ENCODE measurements around the gene CCDC87.

The CCDC87 gene

DNA sequence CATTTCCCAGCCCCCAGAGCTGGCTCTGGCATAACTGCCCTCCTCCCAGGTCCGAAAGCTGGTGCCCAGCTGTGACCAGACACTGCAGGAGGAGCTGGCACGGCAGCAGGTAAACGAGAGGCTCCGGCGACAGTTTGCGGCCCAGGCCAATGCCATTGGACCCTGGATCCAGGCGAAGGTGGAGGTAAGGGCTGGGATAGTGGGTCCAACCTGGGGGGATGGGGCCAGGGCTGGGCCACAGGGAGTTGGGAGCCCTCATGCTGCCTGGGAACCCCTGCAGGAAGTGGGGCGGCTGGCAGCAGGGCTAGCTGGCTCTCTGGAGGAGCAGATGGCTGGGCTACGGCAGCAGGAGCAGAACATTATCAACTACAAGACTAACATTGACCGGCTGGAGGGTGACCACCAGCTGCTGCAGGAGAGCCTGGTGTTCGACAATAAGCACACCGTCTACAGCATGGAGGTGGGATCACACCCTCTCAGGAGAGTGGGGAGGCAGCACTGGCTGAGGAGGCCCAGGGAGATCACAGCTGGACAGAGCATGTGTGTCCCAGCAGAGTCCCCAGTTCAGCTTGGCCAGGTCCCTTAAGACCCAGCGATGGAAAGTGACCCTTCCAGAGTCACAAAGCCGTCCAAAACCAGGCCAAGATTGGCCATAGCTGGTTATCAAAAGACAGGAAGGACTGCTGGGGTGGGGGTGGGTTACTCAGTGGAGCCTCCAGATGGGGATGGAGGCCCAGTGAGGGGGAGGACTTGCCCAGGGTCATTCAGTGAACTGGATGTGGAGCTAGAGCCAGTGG lies 31.5 kb downstream of the CCDC87 start:
- no peak overlapping the region for H3K4me3 ChIP-seq (ENCODE audit: low read depth, low read length)
- TF ChIP-seq, protein P1, sequence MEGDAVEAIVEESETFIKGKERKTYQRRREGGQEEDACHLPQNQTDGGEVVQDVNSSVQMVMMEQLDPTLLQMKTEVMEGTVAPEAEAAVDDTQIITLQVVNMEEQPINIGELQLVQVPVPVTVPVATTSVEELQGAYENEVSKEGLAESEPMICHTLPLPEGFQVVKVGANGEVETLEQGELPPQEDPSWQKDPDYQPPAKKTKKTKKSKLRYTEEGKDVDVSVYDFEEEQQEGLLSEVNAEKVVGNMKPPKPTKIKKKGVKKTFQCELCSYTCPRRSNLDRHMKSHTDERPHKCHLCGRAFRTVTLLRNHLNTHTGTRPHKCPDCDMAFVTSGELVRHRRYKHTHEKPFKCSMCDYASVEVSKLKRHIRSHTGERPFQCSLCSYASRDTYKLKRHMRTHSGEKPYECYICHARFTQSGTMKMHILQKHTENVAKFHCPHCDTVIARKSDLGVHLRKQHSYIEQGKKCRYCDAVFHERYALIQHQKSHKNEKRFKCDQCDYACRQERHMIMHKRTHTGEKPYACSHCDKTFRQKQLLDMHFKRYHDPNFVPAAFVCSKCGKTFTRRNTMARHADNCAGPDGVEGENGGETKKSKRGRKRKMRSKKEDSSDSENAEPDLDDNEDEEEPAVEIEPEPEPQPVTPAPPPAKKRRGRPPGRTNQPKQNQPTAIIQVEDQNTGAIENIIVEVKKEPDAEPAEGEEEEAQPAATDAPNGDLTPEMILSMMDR (IDR thresholded peaks at IDR 0.05; ENCODE audit: control insufficient read depth, extremely low read depth, insufficient read depth): no peak
- DNase-seq (ENCODE audit: low read depth): no peak

- TF ChIP-seq, protein P1 (IDR thresholded peaks at IDR 0.05; ENCODE audit: control insufficient read depth, extremely low read depth, insufficient read depth): no peak
- H3K4me3 ChIP-seq (ENCODE audit: low read depth, low read length): no peak overlapping the region
- DNase-seq (ENCODE audit: low read depth): no peak
Measured at GRCh38 chr11:66559866-66560676, 32.8 kb downstream of the CCDC87 start.

DNA sequence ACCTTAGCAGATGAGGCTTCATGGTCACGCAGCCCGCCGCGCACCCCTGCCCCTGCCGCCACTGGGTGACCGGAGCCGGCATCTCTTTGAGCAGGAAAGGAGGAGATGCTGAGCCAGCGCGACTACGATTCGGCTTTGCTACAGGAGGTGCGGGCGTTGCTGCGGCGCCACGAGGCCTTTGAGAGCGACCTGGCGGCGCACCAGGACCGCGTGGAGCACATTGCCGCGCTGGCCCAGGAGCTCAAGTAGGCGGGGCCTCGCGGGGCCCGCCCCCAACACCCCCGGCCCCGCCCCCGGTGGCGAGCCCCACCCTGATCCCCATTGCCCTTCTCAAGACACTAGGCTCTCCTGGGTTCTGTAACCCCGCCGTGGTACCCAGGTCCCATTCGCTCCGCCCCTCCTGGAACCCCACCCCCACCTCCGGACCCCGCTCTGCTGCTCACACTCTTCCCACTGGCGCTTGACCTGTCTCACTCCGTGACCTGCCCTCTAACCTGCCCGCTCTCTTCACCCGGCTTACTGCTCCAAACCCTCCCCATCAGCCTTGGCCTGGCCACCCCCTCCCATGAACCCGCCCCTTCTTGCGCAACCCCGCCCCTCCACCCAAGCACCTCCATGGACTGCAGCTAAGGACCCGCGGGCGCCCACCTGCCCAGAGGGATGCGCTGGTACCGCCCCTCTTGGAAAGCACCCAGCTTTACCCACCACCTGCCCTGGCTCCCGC lies 33.6 kb downstream of the CCDC87 start:
- DNase-seq (ENCODE audit: low read depth): no peak
- TF ChIP-seq, protein P1 (IDR thresholded peaks at IDR 0.05; ENCODE audit: control insufficient read depth, extremely low read depth, insufficient read depth): no peak
- no peak overlapping the region for H3K4me3 ChIP-seq (ENCODE audit: low read depth, low read length)

DNA sequence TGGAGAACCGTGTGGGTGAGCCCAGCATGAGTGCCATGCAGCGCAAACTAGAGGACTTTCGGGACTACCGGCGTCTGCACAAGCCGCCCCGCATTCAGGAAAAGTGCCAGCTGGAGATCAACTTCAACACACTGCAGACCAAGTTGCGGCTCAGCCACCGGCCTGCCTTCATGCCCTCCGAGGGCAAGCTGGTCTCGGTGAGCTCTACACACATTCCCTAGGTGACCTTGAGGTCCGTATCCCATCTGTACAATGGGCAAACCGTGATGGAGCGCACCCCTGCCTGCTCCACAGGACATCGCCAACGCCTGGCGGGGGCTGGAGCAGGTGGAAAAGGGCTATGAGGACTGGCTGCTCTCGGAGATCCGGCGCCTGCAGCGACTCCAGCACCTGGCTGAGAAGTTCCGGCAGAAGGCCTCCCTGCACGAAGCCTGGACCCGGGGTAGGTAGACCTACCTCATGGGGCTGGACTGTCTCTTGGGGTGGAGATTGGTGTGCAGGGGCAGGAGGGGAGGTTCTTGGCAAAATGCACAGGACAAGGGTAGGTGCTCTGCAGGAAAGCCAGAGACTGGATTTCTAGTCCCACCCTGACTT lies 35.0 kb downstream of the CCDC87 start:
- TF ChIP-seq, protein P1 (IDR thresholded peaks at IDR 0.05; ENCODE audit: control insufficient read depth, extremely low read depth, insufficient read depth): no peak
- no peak for DNase-seq (ENCODE audit: low read depth)
- no peak overlapping the region for H3K4me3 ChIP-seq (ENCODE audit: low read depth, low read length)

- DNase-seq (ENCODE audit: low read depth): no peak
- TF ChIP-seq, protein P1 (IDR thresholded peaks at IDR 0.05; ENCODE audit: control insufficient read depth, extremely low read depth, insufficient read depth): no peak
- no peak overlapping the region for H3K4me3 ChIP-seq (ENCODE audit: low read depth, low read length)
Measured at GRCh38 chr11:66556086-66556485, 36.8 kb downstream of the CCDC87 start.

DNA sequence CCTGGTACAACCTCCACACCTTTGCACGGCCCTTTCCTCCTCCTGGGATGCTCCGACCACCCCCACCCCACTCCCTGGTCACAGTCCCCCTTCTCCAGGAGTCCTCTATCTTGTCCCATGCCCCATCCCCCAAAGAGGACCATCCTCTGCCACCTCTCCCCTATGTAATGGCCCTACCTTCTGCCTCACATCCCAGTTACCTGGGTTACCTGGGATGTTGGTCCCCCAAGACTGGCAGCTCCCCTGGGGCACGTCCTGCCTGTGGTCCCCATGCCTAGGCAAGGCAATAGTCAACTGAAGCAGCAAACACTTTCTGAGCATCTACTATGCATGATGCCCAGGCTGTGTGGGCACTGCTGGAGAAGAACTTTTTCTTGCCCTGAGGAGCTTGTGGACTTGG lies 37.4 kb downstream of the CCDC87 start:
- H3K4me3 ChIP-seq (ENCODE audit: low read depth, low read length): no peak overlapping the region
- TF ChIP-seq, protein P1 (IDR thresholded peaks at IDR 0.05; ENCODE audit: control insufficient read depth, extremely low read depth, insufficient read depth): no peak
- no peak for DNase-seq (ENCODE audit: low read depth)

Measured in LNCaP clone FGC (cell line).